ENCODE results near the gene CRB3.
"Not testable (repeated sequence)": the region's sequence is repeated elsewhere in the genome, so short reads cannot be mapped to it uniquely, and the experiment has no call there.

Gene CRB3

DNA sequence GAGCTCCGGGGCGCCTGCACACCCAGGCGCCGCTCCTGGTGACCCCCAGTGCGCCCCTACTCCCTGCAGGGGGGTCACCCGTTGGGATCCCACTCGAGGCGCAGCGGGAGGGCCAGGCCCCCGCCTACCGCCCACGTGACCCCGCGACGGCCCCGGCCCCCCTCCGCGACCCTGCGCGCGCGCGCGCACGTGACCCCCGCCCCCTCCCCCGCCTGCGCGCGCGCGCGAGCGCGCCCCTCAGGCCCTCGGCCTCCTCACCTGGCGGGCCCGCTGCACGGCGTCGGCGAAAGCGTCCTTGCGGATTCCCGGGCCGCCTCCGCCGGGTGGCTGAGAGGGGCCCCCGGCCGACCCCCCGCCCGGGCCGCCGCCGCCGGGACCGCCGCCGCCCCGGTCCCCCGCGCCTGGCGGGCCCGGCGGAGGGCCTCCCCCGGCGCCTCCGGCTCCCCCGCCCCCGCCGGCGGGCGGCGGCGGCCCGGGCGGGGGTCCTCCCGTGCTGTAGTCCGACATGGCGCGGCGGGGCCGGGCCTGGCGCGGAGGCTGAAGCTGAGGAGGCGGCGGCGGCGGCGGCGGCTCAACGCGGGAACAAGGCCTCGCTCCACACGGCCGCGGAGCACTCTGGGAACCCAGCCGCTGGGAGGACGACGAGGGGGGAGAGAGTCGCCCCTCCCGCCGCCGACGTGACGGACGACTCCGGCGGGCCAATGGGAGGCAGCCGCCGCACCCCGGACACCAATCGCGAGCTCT lies 39.7 kb upstream of the CRB3 start, which contains the start of gene KHSRP:
TSS of gene KHSRP (minus strand) at position 617 of the 744 bp plus-strand sequence. CDS start at position 507, 110 bp downstream.
- DNase-seq (ENCODE audit: low read depth, low spot score): no peak
- Histone ChIP-seq H3K36me3 (ENCODE audit: control insufficient read depth, insufficient read depth, low read length) (peaks cover 21% of the 10 kb centered on the region), H3K27me3 (ENCODE audit: control insufficient read depth, insufficient read depth, low read length) (no peaks in the 10 kb centered on the region), H3K4me1 (ENCODE audit: control insufficient read depth, insufficient read depth, low read length) (no peaks in the 10 kb centered on the region), H3K9me3 (ENCODE audit: control insufficient read depth, insufficient read depth, low read length) (no peaks in the 10 kb centered on the region; the same call in 1 of the 2 replicates), H3K4me3 (ENCODE audit: low read length) (peak within 1 kb of the TSS; percentile 69), H3K27ac (ENCODE audit: low read length) (no peak within 1 kb of the TSS)
- no CpG with 5 or more reads among the region's 114 CpGs for WGBS (ENCODE audit: insufficient coverage, insufficient read length)

DNA sequence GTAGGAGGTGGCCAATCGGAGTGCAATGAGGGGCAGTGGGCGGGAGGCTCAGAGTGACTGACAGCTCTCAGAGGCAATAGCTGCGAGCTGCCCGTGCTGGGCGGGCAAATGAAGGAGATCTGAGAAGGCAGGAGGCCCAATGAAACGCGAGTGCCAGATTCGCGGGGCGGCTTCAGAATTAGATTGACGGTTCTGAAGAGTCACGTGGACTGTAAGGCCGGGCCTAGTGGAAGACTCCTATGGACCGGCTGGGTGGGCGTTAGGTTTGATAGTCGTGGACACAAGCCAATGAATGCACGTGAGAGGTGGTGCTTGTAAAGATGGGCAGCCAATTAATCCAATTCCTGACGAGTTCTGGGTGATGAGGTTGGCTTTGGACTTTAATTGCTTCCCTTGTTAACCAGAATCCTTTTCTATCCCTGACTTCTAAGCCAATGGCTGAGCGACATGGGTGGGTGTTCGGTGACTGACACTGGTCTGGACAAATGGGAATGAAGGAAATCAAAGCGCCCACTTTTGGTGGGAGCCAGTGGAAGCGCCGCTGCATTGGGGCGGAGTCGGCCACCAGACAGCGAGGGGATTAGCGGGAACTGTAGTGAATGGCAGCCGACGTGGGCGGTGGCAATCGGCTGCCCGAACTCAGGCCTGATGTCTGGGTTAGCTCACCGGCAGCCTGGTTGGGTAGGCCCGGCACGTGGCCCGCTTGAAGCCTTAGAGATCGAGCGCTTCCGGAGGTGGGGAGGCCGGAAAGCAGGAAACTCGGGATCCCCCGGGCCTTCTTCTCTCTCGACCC lies 38.9 kb upstream of the CRB3 start:
- H3K27me3 ChIP-seq (ENCODE audit: control insufficient read depth, insufficient read depth, low read length): no peaks in the 10 kb centered on the region
- peaks cover 14% of the 10 kb centered on the region for H3K36me3 ChIP-seq (ENCODE audit: control insufficient read depth, insufficient read depth, low read length)
- no CpG with 5 or more reads among the region's 43 CpGs for WGBS (ENCODE audit: insufficient coverage, insufficient read length)
- no peak overlapping the region for H3K27ac ChIP-seq (ENCODE audit: low read length)
- peak; percentile 100 for DNase-seq (ENCODE audit: low read depth, low spot score)
- H3K9me3 ChIP-seq (ENCODE audit: control insufficient read depth, insufficient read depth, low read length): no peaks in the 10 kb centered on the region; the same call in 1 of the 2 replicates
- no peak overlapping the region for H3K4me3 ChIP-seq (ENCODE audit: low read length)
- H3K4me1 ChIP-seq (ENCODE audit: control insufficient read depth, insufficient read depth, low read length): no peaks in the 10 kb centered on the region

DNA sequence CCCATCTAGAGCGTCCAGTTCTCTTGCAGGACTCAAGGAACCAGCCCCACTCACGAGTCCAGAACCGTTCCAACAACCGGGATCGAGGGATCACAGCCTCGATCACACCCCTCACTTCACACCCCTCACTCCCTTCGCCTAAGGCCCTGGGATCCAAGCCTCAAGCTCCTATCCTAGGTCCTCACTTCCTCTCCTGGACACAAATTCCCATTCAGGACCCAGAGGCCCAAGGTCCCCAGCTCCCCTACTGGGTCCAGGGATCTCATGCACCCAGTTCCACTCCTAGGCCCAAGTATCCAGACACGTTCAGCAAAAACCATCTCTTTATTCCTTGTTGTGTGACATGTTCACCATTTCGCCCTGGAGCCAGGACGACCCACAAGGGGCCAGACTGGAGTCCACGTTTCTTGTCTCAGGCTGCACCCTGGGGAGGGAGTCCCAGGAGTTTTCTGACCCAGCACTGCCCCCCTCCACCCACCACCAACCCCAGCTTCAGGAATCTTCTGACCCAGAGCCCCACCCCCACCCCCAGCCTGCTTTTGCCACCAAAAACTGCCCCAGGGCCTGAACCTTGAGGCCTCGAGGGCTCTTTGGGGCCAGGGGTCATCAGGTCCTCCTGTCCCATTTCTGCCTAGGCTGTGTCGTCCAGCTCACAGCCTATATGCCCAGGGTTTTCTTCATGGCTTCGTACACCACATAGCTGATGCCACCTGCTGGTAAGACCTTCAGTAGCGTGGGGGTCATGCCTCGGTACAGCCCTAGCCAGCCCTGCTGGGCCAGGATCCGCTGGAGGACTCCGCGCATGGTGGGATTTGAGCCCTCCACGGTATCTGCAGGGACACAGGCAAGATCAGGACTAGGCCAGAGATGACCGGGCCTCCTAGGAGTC lies 38.1 kb upstream of the CRB3 start:
- Histone ChIP-seq H3K36me3 (ENCODE audit: control insufficient read depth, insufficient read depth, low read length) (peaks cover 7% of the 10 kb centered on the region), H3K4me3 (ENCODE audit: low read length) (no peak overlapping the region), H3K27me3 (ENCODE audit: control insufficient read depth, insufficient read depth, low read length) (no peaks in the 10 kb centered on the region), H3K27ac (ENCODE audit: low read length) (no peak overlapping the region), H3K9me3 (ENCODE audit: control insufficient read depth, insufficient read depth, low read length) (no peaks in the 10 kb centered on the region; the same call in 1 of the 2 replicates), H3K4me1 (ENCODE audit: control insufficient read depth, insufficient read depth, low read length) (no peaks in the 10 kb centered on the region)
- WGBS (ENCODE audit: insufficient coverage, insufficient read length): no CpG with 5 or more reads among the region's 21 CpGs
- no peak for DNase-seq (ENCODE audit: low read depth, low spot score)

DNA sequence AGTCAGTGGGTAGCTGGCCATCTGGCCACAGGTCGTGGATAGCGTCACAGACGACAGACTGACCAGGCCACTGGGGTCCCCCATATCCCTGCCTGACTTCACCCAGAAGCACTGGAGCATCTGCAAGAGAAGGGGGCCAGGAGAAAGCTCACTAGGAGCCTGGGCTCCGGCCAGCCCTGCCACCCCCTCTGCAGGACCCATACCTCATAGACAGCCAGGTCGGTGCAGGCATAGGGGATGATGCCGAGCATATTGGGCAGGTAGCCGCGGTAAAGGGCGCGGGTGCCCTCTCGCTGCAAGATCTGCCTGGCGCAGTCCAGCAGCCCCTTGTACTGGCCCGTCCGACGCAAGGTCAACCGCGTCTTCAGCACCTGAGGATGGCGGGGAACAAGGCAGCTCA lies 36.9 kb upstream of the CRB3 start:
- H3K27ac ChIP-seq (ENCODE audit: low read length): no peak overlapping the region
- WGBS (ENCODE audit: insufficient coverage, insufficient read length): no CpG with 5 or more reads among the region's 18 CpGs
- H3K27me3 ChIP-seq (ENCODE audit: control insufficient read depth, insufficient read depth, low read length): no peaks in the 10 kb centered on the region
- H3K36me3 ChIP-seq (ENCODE audit: control insufficient read depth, insufficient read depth, low read length): no peaks in the 10 kb centered on the region
- no peaks in the 10 kb centered on the region for H3K4me1 ChIP-seq (ENCODE audit: control insufficient read depth, insufficient read depth, low read length)
- no peak overlapping the region for H3K4me3 ChIP-seq (ENCODE audit: low read length)
- no peak for DNase-seq (ENCODE audit: low read depth, low spot score)
- no peaks in the 10 kb centered on the region; the same call in 1 of the 2 replicates for H3K9me3 ChIP-seq (ENCODE audit: control insufficient read depth, insufficient read depth, low read length)

DNA sequence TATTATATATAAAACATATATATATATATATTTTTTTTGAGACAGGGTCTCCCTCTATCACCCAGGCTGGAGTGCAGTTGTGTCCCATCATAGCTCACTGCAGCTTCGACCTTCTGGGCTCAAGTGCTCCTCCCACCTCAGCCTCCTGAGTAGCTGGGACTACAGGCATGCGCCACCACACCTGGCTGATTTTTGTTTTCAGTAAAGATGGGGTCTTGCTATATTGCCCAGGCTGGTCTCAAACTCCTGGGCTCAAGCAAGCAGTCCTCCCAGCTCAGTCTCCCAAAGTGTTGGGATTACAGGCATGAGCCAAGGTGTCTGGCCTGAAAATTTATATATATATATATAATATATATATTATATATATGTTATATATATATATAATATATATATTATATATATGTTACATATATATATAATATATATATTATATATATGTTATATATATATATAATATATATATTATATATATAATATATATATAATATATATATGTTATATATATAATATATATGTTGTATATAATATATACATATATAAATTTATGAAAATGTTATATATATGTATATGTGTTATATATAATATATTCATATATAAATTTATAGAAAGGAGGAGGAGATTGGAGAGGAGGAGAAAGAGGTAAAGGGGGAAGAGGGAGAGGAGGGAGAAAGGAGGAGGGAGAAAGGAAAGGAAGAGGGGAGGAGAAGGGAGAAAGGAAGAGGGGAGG lies 35.2 kb upstream of the CRB3 start:
- H3K4me3 ChIP-seq (ENCODE audit: low read length); H3K4me1 ChIP-seq (ENCODE audit: control insufficient read depth, insufficient read depth, low read length); H3K27ac ChIP-seq (ENCODE audit: low read length); H3K27me3 ChIP-seq (ENCODE audit: control insufficient read depth, insufficient read depth, low read length); DNase-seq (ENCODE audit: low read depth, low spot score); H3K36me3 ChIP-seq (ENCODE audit: control insufficient read depth, insufficient read depth, low read length); H3K9me3 ChIP-seq (ENCODE audit: control insufficient read depth, insufficient read depth, low read length): not testable (repeated sequence)
- no CpG with 5 or more reads among the region's 2 CpGs for WGBS (ENCODE audit: insufficient coverage, insufficient read length)

DNA sequence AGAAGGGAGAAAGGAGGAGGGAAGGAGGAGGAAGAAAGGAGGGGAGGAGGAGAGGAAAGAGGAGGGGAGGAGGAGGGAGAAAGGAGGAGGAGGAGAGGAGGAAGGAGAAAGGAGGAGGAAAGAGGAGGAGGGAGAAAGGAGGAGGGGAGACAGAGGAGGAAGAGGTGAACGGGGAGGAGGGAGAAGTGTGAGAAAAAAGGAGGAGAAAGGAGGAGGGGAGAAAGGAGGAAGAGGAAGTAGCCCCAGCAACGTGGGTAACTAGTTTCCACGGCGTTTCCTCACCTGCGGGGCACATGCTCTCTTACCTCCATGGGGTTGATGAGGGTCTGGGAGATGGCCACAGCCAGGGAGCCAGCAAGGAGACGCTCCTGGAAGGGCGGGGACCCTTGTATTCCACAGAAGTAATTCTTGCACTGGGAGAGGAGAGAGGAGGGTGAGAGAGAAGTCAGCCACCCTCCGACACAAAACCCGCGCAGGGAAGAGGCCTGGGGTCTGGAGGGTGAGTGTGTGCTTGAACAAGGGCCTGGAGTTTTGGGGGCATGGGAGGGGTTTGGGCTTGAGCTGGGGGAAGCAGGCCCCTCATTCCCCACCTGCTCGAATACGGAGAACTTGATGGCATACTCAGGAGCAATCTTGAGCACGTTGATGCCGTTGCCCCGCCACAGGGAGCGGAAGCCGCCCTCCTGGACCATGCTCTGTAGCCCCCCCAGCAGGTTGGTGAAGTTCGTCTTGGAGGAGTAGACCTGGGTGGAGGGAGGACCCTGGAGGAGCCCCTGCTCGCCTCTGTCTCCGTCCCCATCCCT lies 34.5 kb upstream of the CRB3 start:
- Histone ChIP-seq H3K27me3 (ENCODE audit: control insufficient read depth, insufficient read depth, low read length) (no peaks in the 10 kb centered on the region), H3K27ac (ENCODE audit: low read length) (no peak overlapping the region), H3K4me3 (ENCODE audit: low read length) (no peak overlapping the region), H3K36me3 (ENCODE audit: control insufficient read depth, insufficient read depth, low read length) (no peaks in the 10 kb centered on the region), H3K4me1 (ENCODE audit: control insufficient read depth, insufficient read depth, low read length) (no peaks in the 10 kb centered on the region), H3K9me3 (ENCODE audit: control insufficient read depth, insufficient read depth, low read length) (no peaks in the 10 kb centered on the region; the same call in 1 of the 2 replicates)
- WGBS (ENCODE audit: insufficient coverage, insufficient read length): 100% methylated on average over 1 of the region's 20 CpGs
- DNase-seq (ENCODE audit: low read depth, low spot score): no peak

DNA sequence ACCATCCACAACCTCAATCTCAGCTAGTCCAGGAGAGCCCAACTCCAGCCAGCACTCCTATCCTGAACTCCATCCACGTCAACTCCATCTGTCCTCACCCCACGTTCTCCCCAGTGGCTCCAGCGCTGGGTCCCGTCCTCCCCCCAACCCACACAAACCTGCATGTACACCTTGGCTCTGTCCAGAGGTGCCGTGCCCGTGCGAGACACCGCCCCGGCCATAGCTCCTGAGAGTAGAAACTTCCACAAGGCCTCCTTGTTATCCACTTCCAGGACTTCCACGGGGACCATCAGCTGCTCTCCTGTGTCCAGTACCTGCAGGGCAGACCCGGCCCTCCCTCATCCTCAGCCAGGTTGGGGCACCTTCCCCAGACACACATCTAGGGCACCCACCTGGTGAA lies 32.2 kb upstream of the CRB3 start:
- no CpG with 5 or more reads among the region's 11 CpGs for WGBS (ENCODE audit: insufficient coverage, insufficient read length)
- no peak for DNase-seq (ENCODE audit: low read depth, low spot score)

DNA sequence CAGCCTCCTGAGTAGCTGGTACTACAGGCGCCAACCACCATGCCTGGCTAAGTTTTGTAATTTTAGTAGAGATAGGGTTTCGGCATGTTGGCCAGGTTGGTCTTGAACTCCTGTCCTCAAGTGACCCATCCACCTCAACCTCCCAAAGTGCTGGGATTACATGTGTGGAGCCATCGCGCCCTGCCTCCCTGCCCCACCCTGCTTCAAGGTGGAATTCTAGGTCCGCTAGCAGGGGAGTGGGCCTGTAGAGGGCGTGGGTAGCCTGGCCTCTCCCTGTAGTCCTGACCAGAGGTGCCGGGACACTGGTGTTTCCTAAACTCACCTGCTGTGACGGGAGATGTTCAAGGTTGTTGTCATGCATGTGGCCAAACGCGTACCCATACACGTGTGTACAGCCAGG lies 30.9 kb upstream of the CRB3 start:
- DNase-seq (ENCODE audit: low read depth, low spot score): no peak
- H3K4me1 ChIP-seq (ENCODE audit: control insufficient read depth, insufficient read depth, low read length): no peaks in the 10 kb centered on the region
- H3K36me3 ChIP-seq (ENCODE audit: control insufficient read depth, insufficient read depth, low read length): no peaks in the 10 kb centered on the region
- no CpG with 5 or more reads among the region's 11 CpGs for WGBS (ENCODE audit: insufficient coverage, insufficient read length)
- no peaks in the 10 kb centered on the region for H3K27me3 ChIP-seq (ENCODE audit: control insufficient read depth, insufficient read depth, low read length)
- H3K4me3 ChIP-seq (ENCODE audit: low read length): no peak overlapping the region
- H3K9me3 ChIP-seq (ENCODE audit: control insufficient read depth, insufficient read depth, low read length): peaks cover 1% of the 10 kb centered on the region; the same call in 1 of the 2 replicates
- no peak overlapping the region for H3K27ac ChIP-seq (ENCODE audit: low read length)

More for the DNA sequence above, 32.2 kb upstream of the CRB3 start:
- Histone ChIP-seq H3K27ac (ENCODE audit: low read length) (no peak overlapping the region), H3K27me3 (ENCODE audit: control insufficient read depth, insufficient read depth, low read length) (no peaks in the 10 kb centered on the region), H3K4me1 (ENCODE audit: control insufficient read depth, insufficient read depth, low read length) (no peaks in the 10 kb centered on the region), H3K4me3 (ENCODE audit: low read length) (no peak overlapping the region), H3K9me3 (ENCODE audit: control insufficient read depth, insufficient read depth, low read length) (peaks cover 1% of the 10 kb centered on the region; the same call in 1 of the 2 replicates), H3K36me3 (ENCODE audit: control insufficient read depth, insufficient read depth, low read length) (no peaks in the 10 kb centered on the region)

DNA sequence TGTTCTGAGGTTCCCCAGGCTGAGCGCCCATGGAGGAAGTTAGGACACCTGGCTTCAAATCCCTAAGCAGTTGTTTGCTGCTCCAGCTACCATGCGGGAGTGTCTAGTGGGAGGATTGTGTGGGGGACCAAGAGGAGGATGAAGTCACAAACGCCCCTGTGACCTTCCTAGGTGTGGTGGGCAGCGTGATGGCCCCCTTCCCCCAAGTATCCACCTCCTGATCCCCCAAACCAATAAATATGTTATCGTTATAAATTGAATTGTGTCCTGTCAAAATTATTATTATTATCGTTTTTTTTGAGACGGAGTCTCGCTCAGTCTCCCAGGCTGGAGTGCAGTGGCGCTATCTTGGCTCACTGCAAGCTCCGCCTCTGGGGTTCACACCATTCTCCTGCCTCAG lies 30.4 kb upstream of the CRB3 start, which contains the start of gene SLC25A41:
TSS of gene SLC25A41 (minus strand) at position 101 of the 400 bp plus-strand sequence. CDS start at position 31, 70 bp downstream.
- Histone ChIP-seq H3K27me3 (ENCODE audit: control insufficient read depth, insufficient read depth, low read length) (no peaks in the 10 kb centered on the region), H3K4me3 (ENCODE audit: low read length) (no peak within 1 kb of the TSS), H3K9me3 (ENCODE audit: control insufficient read depth, insufficient read depth, low read length) (peaks cover 1% of the 10 kb centered on the region; the same call in 1 of the 2 replicates), H3K36me3 (ENCODE audit: control insufficient read depth, insufficient read depth, low read length) (no peaks in the 10 kb centered on the region), H3K4me1 (ENCODE audit: control insufficient read depth, insufficient read depth, low read length) (no peaks in the 10 kb centered on the region), H3K27ac (ENCODE audit: low read length) (no peak within 1 kb of the TSS)
- DNase-seq (ENCODE audit: low read depth, low spot score): no peak
- WGBS (ENCODE audit: insufficient coverage, insufficient read length): no CpG with 5 or more reads among the region's 10 CpGs

All from iPS DF 6.9 (cell line).